ENCODE results near the gene TRIM44.

DNA sequence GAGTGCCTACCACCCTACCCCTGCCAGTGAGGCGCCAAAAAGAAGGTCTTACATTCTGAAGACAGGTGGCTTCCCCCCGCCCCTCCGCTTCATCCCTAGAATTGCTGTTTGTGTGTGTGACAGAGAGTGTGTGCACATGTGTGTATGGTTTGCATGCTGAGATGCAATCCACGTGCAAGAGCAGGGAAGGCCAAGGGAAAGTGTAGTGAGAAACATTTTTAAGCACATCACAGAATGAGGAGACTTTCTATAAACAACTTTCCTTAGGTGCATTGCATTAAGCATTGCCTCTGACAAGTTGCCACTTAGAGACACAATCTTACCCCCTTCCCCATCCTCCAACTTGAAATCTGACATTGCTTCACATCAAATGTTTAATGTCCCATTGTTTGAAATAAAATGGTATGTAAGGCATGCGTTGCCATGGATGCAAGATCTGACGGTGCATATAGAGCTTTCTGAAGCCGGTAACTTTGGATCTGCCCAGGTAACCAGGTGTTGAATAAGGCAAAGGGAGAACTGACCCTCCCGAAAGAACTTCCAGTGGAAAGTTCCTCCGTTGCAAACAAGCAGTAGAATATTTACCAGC lies 22.9 kb upstream of the TRIM44 start:
- TF ChIP-seq CTCF (conservative IDR thresholded peaks at IDR 0.05; ENCODE audit: low read length) (no peak), EZH2phosphoT487 (IDR thresholded peaks at IDR 0.05; ENCODE audit: borderline replicate concordance, low read depth, low read length) (no peak)
